HG03103 (cell line): ENCODE data around the gene SUFU.
"Not testable (repeated sequence)": the region's sequence is repeated elsewhere in the genome, so short reads cannot be mapped to it uniquely, and the experiment has no call there.

Source experiments
- ATAC-seq: cut with Tn5 transposase; IDR thresholded peaks from one replicate; pipeline ENCODE4 v1.9.1; 2021; ENCODE audit warnings: low read depth; ENCODE audit not compliant: unreplicated experiment

The SUFU gene

DNA sequence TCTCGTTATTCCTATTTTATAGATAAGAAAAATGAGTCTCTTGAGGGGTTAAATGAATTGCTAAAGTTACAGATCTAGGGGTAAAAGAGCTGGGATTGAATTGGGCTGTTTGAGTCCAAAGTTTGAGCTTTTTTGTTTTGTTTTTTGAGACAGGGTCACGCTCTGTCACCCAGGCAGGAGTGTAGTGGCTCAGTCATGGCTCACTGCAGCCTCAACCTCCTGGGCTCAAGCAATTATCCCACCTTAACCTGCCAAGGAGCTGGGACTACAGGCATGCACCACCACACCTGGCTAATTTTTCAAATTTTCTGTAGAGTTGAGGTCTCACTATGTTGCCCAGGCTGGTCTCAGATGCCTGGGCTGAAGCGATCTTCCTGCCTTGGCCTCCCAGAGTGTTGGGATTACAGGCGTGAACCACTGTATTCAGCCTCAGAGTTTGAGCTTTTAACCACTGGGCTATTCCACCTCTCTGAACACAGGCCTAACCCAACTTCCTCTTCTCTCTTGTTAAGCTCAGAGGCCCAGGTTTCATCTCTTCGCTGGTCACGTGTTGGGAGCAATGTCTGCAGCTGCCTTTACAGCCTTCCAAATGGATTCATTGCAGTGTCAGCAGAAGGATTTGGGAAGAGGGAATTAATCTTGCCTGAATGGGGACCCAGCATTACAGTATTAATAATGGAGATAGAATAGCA, 8.0 kb downstream of the SUFU start:
- peak; percentile 84 for ATAC-seq

DNA sequence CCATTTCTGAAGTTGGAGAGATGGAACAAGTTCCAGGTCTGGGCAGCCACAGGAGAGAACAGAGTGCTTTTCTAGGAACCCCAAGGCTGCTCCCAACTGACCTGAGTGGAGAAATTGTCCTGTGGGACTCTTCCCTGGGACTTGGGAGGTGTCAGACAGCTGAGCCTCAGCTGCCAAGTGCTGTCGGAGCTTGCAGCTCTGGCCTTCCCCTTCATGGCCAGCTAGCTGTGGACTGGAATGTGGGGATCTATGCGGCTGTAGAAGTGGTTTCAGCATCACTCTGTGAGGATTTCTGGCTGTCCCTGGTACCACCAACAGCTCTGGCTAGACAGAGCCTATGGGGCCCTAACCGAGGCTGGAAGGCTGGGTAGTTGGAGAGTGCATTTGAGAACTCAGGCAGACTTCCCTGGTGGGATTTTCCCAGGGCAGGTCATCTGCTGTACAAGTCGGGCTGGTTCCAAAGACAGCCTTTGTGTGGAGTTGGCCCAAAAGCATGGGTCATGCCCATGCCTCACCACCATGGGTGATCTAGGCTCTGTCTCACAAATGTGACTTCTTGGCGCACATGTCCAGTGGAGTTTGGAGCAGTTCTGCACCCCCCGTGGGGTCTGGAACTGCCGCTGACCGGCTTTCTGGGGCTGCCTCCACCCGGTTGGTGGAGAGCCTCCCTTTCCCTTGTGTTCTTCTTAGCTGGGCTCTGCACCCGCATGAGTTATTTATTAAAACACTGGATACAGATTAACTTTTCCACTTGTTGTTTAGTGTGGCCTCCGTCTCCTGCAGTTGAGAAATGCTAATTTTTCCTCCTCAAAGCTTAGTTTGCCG, 10.9 kb downstream of the SUFU start:
- no peak for ATAC-seq

DNA sequence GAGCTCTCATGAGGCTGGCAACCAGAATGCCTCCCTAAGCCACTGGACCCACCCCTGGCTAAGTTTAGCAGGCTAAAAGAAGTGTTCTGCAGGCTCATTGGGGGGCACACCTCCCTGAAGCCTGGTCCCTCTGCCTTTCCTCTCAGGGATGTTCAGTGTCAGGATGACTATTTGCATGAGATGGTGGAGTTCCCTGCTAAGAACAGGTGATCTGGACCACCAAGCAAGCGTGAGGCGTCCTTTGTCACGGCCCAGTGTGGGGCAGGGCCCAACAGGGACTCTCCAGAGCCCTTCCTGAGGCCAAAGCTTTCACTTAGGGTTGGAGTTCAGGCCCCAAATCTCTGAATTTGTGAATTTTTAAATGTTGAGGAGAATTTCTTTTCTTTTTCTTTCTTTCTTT, 12.0 kb downstream of the SUFU start:
- ATAC-seq: no peak

DNA sequence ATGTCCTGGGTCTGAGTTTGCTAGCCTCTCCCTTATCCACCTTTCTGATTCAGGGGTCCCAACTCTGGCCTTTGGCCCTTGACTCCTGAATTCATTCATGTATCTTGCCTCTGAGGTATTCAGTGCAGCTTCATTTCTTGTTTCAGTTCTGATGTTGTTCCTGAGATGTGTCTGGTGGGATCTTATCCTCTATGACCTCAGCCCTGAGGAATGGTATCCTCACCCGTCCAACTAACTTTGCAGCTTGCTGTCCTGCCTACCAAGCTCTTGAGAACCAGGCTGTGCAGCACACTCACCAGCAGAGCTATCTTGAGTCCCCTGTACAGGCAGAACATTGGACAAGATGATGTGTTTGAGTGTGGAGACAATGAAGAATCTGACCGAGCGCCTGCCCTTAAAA, 13.8 kb downstream of the SUFU start:
- ATAC-seq: no peak

DNA sequence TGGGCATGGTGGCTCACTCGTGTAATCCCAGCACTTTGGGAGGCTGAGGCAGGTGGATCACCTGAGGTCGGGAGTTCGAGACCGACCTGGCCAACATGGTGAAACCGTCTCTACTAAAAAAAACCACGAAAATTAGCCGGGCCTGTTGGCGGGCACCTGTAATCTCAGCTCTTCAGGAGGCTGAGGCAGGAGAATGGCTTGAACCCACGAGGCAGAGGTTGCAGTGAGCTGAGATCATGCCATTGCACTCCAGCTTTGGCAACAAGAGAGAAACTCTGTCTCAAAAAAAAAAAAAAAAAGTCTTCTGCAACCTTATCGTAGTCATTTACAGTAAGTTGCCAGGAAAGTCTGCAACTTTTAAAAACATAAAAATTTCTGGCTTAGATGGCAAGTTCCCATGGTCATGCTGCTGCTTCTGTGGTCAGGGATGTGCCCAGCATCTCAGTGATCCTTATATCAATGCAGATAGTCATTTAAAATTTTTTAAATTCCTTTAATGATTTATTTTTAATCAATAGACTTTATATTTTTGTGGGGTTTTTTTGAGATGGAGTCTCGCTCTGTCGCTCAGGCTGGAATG, 15.6 kb downstream of the SUFU start:
- ATAC-seq: no peak

DNA sequence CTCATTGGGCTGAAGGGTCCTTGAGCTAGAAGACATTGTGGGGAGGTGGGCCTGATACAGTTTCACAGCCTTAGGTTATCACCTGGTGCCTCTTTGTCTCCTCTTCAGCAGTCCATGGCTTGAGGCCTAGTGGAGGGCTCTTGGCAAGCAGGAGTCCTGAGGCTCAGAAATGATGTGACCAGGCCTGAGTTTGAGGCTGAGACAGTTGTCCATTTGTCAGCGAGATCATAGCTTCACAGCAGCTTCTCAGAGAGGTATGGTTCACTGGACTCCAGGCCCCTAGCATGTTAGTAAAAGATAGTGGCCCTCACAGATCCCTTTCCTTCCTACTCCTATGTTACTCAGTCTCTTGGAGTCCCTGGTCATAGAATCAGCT, 19.1 kb downstream of the SUFU start:
- ATAC-seq: no peak

DNA sequence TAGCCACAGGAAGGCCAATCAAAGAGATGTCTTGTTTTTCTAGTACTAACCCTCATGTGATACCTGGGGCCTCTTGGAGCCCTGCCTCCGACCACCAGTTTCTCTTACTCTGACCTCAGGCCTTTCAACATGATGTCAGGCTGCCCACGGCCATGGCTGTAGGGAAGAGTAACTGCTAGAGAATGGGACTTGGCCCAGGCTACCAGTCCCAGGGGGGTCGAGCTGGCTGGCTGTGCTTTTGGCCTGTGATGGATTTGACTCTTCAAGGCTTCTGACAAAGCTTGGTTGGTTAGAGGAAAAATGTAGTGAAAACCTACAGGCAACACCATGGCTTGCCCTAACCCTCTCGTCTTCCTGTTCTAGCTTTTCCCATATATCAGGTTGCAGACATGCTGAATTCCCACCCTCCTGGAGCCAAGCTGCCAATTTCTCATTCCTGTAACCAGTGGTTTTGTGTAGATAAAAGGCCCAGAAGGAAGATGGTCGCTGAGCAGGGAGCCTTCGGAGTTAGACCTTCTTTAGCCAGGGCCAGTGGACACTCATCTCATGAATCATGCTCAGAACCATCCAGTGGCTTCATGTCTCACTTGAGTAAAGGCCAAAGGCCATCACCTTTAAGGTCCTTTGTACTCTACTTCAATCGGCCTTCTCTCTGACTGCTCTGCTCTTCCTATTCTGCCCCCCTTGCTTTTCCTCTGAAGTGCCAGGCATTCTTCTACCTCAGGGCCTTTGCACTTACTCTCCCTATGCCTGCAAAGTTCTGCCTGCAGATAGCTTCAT, 19.7 kb downstream of the SUFU start:
- ATAC-seq: no peak

DNA sequence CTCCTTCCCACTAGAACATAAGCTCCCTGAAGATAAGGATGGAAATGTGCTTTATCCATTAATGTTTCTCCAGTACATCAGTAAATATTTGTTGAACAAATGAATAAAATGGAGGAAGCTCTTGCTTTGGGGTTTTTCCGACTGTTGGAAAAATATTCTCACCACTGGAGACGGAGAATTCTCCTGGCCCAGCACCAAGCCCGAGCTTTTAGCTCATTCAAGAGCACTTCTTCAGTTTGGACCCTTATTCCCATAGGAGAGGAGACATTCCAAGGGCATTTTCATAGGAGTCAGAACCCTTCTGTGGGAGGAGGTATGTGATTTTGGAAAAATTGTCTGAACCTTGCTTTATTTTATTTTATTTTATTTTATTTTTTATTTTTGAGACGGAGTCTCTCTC, 21.0 kb downstream of the SUFU start:
- ATAC-seq: no peak

DNA sequence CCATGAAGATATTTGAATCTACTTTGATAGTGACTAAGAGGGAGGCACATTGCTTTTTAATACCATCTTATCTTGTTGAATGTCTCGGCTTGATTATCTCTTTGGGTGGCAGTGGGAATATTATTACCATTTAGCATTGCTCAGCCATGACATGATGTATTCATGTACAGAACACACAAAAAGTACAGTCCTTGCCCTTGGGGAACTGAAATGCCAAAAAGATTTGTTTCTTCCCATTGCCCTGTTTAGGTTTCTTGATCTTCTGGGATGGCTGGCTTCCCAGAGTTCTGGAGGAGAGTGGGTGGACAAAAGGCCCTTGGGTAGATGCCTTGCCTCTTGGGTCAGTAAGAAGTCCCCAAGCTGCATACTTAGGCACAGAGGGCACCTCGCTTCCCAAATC, 23.8 kb downstream of the SUFU start:
- ATAC-seq: no peak

DNA sequence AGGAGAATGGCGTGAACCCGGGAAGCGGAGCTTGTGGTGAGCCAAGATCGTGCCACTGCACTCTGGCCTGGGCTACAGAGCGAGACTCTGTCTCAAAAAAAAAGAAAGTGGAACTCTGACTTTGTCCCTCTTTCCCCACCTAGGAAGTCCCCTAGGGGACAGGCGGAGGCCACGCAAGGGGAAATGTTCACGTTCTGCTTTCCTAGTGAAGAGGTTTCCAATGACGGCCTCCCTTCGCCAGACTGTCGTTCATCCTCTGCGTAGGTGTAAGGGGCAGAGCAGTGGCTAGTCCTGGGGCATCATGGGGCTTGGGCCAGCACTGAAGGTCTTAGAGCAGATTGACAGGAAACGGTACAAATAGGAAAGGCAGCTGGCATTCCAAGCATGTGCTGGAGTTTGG, 30.6 kb downstream of the SUFU start:
- ATAC-seq: no peak

DNA sequence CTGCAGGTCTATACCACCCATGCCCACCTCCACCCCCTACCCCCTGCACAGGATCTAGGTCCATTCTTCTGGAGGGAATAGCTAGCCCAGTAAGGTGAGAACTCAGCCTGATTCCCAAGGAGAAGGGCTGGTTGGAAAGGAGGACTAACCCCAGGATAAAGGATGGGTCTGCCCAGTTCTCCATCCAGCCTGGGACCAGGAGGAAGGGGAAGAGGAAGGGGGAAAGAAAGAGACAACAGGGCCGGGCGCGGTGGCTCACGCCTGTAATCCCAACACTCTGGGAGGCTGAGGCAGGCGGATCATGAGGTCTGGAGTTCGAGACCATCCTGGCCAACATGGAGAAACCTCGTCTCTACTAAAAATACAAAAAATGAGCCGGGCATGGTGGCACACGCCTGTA, 31.2 kb downstream of the SUFU start:
- ATAC-seq: not testable (repeated sequence)

DNA sequence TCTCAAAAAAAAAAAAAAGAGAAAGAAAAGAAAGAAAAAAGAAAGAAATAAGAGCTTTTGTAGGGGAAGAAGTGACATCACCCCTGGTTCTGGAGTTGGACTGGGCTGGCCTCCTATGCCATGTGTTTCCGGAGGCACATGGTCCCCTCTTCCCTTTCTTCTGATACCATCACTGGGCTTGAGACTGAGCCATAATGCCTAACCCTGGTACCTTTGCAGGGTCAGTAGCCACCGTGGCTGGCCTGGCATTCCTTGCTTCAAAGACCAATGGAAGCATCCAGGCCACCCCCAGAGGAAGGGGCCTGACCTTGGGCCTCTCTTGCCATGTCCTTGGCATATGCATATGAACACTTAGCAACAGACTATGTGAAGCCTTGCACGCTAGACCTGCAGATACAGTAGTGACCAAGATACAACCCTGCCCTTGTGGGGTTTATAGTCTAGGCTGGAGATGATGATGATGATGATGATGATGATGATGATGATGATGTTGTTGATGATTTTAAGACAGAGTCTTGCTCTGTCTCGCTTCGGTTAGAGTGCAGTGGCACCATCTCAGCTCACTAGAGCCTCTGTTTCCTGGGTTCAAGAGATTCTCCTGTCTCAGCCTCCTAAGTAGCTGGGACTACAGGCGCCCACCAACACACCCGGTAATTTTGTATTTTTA, 31.8 kb downstream of the SUFU start:
- no peak for ATAC-seq

DNA sequence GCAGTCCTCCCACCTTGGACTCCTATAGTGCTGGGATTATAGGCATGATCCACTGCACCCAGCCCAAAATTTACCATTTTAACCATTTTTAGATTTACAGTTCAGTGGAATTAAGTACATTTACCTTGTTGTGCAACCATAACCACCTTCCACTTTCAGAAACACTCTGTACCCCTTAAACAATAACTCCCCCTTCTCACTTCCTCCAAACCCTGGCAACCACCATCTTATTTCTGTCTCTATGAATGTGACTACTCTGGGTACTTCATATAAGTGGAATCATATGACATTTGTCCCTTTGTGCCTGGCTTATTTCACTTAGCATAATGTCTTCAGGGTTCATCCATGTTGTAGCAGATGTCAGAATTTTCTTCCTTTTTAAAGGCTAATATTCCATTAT, 33.6 kb downstream of the SUFU start:
- ATAC-seq: no peak

DNA sequence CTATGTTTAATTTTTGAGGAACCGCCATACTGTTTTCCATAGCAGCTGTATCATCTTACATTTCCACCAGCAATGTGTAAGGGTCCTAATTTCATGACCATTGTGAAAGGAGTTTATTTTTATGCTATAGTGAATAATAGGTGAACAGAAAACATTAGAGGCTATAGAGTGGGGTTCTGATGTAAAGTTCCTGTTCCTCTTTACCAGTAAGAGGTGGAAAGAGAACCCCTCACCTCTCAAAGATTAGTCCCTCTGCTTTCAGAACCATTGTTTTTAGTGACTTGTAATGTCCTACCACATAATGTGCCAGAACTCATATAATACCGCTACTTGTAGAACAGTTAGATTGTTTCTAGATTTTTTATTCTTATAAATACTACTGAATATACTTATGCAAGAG, 34.2 kb downstream of the SUFU start:
- ATAC-seq: no peak

DNA sequence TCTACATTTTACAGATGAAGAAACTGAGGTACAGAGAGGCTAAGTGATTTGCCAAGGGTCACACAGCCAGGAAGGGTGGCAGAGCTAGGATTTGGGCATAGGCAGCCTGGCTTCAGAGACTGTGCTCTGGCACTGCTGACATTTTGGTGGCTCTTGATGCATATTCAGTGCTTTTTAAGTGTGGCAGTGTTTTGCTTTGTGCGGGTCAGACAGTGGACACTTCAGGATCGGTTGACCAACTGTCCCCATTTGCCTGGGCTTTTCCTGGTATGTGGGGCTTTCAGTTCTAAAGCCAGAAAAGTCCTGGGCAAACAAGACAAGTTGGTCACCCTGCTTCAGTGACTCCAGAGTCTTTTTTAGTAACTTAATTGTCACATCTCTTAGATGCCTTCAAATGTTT, 35.0 kb downstream of the SUFU start:
- ATAC-seq: no peak

DNA sequence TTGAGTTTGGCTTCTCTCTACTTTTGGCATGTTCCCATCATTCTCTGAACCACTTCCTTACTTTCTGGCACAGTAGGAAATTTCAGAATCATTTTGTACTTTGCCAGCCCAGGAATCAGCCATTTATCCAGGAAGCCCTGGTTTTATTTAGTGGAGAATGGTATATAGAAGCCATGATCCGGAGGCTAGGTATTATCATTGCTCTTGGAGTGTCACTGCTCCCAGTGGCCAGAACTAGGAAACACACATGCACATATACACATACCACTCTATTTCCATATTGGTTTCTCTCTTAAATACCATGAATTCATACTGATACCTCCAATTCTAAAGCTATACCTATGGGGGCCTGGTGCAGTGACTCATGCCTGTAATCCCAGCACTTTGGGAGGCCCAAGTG, 36.3 kb downstream of the SUFU start:
- no peak for ATAC-seq

DNA sequence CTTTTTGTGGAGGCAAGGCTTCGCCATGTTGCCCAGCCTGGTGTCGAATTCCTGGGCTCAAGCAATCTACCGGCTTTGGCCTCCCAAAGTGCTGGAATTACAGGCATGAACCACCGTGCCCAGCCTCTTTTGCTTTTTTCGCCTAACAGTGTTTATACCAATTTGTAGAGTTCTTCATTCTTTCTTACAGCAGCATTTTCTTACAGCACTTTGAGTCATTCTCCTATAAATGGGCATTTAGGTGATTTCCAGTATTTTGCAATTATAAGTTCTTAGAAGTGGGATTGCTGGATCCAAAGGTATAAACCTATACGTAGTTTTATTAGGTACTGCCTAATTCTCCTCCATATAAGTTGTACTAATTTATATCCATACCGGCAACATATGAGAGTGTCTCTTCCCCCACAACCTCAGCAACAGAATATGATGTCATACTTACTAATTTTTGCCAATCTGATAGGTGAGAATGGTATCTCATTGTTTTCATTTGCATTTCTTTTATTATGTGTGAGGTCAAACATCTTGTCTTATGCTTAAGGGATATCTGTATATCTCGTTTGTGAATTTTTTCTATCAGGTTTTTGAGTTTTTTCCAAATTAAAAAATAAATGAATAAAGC, 39.1 kb downstream of the SUFU start:
- no peak for ATAC-seq

DNA sequence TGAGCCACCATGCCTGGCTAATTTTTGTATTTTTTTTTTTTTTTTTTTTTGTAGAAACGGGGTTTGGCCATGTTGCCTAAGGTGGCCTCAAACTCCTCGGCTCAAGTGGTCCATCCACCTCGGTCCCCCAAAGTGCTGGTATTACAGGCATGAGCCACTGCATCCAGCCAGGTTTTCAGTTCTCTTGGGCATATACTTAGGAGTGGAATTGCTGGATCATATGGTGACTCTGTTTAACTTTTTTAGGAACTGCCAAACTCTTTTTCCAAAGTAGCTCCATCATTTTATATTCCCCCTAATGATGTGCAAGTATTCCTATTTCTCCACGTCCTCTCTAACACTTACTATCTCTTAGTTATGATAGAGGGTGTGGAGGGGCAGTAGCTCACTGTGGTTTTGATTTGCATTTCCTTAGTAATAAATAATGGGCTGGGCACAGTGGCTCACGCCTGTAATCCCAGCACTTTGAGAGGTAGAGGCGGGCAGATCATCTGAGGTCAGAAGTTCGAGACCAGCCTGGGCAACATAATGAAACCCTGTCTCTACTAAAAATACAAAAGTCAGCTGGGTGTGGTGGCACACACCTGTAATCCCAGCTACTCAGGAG, 41.6 kb downstream of the SUFU start:
- ATAC-seq: no peak

DNA sequence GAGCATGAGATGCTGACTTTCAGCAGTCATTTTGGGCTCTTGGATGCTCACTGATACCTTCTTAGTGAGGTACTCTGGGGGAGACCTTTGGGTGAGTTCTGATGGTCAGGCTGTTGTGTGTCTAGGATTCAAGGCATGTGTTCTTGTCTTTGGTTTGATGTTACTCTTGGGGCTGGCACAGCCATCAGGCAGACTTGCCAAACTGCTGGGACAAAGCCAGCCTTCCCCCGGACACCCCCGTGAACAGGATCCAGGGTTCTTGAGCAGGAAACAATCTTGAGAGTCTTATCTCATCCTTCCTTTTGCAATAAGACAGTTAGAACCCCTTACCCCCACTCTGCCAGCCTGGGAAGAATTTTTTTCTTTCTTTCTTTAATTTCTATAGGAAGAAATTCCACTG, 42.2 kb downstream of the SUFU start:
- ATAC-seq: no peak
